Stomach (tissue), 4 donors: ENCODE results near the gene MBOAT2.

Source experiments
- EP300 ChIP-seq: sonication (generic); formaldehyde crosslinking; IDR thresholded peaks from one replicate; pipeline ENCODE4 v1.6.1; 2017; ENCODE audit warnings: antibody characterized with exemption
- POLR2A ChIP-seq, 4 donors: fragments of 450-650 bp; IDR thresholded peaks; one replicate each; pipeline ENCODE4 v1.6.1; 2016; ENCODE audit warnings: antibody characterized with exemption in 4 of 4, control low read depth in 2 of 4, mild to moderate bottlenecking in 1 of 4, moderate library complexity in 1 of 4
- TF ChIP-seq, protein P1 (sequence below), 7 experiments: fragments of 450-650 bp in 4 of 7; fragments of 200-600 bp in 3 of 7; sonication (generic) in 3 of 7; IDR thresholded peaks; one replicate each; pipeline ENCODE4 v1.5.1; 2016 to 2019; ENCODE audit warnings: antibody characterized with exemption in 7 of 7, control low read depth in 2 of 7, mild to moderate bottlenecking in 1 of 7

DNA sequence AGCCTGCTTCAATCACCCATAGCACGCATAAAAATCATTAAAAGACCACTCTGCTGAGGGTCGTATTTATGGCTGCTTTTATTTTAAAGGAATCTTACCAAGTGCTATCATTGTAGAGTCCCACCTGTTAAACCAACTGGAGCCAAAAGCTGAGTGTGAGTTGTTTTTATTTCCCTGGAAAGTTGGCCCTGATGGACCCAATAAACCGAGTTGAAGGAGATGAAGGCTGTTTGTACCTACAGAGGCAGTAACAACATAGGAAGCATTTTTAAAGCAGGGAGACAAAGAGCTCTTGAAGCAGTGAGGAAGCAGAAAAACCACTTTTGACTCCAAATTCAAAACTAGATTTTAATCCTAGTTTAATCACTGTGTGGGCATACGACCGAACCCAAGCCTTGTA, 6.4 kb downstream of the MBOAT2 start:
- TF ChIP-seq, protein P1, sequence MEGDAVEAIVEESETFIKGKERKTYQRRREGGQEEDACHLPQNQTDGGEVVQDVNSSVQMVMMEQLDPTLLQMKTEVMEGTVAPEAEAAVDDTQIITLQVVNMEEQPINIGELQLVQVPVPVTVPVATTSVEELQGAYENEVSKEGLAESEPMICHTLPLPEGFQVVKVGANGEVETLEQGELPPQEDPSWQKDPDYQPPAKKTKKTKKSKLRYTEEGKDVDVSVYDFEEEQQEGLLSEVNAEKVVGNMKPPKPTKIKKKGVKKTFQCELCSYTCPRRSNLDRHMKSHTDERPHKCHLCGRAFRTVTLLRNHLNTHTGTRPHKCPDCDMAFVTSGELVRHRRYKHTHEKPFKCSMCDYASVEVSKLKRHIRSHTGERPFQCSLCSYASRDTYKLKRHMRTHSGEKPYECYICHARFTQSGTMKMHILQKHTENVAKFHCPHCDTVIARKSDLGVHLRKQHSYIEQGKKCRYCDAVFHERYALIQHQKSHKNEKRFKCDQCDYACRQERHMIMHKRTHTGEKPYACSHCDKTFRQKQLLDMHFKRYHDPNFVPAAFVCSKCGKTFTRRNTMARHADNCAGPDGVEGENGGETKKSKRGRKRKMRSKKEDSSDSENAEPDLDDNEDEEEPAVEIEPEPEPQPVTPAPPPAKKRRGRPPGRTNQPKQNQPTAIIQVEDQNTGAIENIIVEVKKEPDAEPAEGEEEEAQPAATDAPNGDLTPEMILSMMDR (IDR thresholded peaks at IDR 0.05), result no peak
- no peak for TF ChIP-seq POLR2A (IDR thresholded peaks at IDR 0.05)
- no peak for TF ChIP-seq EP300
